ENCODE data around the gene LRRC18.

Gene LRRC18

GRCh38 chr10:48901319-48901718, 38.3 kb downstream of the LRRC18 start:
- no peak for TF ChIP-seq CTCF (IDR thresholded peaks at IDR 0.05; ENCODE audit: low read depth, low read length)
- DNase-seq (ENCODE audit: extremely low read depth, low read depth): no peak

GRCh38 chr10:48900371-48900801, 39.3 kb downstream of the LRRC18 start:
- no peak for DNase-seq (ENCODE audit: extremely low read depth, low read depth)
- TF ChIP-seq CTCF (IDR thresholded peaks at IDR 0.05; ENCODE audit: low read depth, low read length): no peak

- no peak for DNase-seq (ENCODE audit: extremely low read depth, low read depth)
- TF ChIP-seq CTCF (IDR thresholded peaks at IDR 0.05; ENCODE audit: low read depth, low read length): no peak
Measured at GRCh38 chr10:48899781-48900180, 39.9 kb downstream of the LRRC18 start.

GRCh38 chr10:48898426-48898825, 41.2 kb downstream of the LRRC18 start:
- no peak for DNase-seq (ENCODE audit: extremely low read depth, low read depth)
- TF ChIP-seq CTCF (IDR thresholded peaks at IDR 0.05; ENCODE audit: low read depth, low read length): no peak

GRCh38 chr10:48897441-48897790, 42.2 kb downstream of the LRRC18 start:
- no peak for DNase-seq (ENCODE audit: extremely low read depth, low read depth)
- TF ChIP-seq CTCF (IDR thresholded peaks at IDR 0.05; ENCODE audit: low read depth, low read length): no peak

GRCh38 chr10:48896756-48897440, 42.7 kb downstream of the LRRC18 start:
- DNase-seq (ENCODE audit: extremely low read depth, low read depth): no peak
- TF ChIP-seq CTCF (IDR thresholded peaks at IDR 0.05; ENCODE audit: low read depth, low read length): no peak

GRCh38 chr10:48895803-48896195, 43.8 kb downstream of the LRRC18 start:
- no peak for DNase-seq (ENCODE audit: extremely low read depth, low read depth)
- no peak for TF ChIP-seq CTCF (IDR thresholded peaks at IDR 0.05; ENCODE audit: low read depth, low read length)
